ENCODE data around the gene UROS.

Gene UROS

DNA sequence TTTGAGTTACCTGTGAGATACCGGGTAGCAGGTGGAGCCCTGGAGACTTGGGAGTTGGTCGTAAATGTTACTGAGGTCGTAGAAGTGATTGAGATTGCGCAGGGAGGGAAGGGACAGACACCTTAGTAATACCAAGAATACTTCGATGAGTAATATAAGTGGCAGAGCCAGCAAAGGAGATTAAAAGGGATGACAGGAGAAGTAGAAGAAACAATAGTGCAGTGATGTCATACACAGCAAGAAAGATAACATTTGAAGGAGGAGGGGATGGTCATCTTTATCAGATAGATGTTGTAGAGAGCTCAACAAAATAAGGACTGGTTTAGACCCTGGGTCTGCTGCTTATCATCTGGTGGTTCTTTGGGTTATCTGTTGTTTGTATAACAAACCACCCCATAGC is 5.3 kb upstream of the UROS start:
- DNase-seq: no peak

DNA sequence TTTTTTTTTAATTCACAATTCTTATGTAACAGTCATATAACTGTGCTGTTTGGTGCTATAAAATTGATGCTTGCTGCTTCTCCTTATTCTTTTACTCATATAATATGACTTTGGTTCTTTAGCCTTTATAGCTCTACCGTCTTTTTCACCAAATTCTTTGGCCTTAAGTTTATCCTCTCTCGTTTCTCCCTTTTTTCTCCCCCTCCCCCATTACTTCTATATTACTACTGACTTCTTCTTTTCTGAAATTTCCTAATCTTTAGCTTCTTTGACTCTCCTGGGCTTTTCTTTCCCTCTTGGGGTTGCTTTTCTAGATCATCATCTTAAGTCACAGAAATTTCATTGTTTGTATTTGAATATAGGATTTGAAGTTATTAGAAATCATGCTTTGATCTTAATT is 4.1 kb upstream of the UROS start:
- DNase-seq: no peak

DNA sequence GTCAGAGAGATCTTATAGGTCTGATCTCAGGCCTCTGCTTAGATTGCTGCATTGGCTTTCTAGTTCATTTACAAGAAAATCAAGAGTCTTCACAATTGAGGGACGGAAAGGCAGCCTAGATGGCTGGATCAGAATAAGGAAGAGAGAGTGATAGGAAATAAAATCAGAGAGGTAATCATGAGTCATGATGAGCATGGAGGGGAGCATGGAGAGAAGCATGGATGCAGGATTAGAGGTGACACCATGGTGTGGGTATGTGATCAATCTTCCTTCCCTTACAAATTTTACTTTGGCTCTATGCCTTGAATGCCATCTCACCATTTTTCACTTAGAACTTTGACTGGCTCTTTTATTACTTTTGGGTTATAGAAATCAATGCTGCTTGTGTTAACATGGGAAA is 1.7 kb upstream of the UROS start:
- no peak for DNase-seq

DNA sequence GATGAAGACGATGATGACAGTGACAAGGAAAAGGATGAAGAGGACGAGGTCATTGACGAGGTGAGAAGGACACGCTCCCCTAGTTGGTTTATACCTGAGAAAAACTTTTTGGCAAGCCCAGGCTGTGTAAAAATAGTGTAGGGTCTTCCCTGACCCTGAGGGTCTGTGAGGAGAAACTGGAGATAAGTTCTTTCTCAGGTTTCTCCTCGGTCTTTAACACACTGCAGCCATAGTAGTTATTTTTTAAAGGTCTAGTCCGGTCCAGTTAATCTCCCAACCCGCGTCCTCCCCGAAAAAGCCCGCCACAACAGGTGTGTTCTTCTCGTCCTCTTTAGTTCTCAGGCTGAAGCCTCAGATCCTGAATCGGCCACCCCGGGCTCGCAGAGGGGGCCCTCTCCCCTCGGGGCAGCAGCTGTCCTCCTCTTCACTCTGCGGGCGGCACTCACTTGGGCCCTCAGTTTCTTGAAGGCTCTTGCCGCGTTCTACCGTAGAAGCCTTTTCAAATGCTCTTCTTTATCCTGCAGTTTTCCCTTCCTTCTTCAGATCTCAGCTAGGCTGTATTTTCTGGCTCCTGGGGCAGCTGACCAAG is 699 bp upstream of the UROS start:
- no peak for DNase-seq

DNA sequence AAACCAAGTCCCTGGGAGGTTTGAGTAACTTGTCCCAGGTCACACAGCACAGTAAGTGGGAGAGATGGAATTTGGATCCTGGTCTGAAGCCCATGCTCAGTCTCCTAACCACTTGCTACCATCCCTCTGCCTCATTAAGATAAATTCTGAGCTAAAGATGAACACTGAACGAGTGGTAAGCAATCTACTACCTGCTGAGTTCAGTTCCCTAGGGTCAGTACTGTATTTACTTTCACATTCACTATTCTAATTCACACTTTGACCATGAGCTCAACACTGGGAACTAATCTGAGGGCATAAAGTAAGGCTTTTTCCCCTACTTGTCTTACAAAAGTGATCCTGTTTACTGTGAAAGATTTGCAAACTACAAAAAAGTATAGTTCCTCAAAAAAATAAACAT is 2.4 kb downstream of the UROS start:
- DNase-seq: no peak

- no peak for DNase-seq
Observed at GRCh38 chr10:125817337-125817946, 5.6 kb downstream of the UROS start.

DNA sequence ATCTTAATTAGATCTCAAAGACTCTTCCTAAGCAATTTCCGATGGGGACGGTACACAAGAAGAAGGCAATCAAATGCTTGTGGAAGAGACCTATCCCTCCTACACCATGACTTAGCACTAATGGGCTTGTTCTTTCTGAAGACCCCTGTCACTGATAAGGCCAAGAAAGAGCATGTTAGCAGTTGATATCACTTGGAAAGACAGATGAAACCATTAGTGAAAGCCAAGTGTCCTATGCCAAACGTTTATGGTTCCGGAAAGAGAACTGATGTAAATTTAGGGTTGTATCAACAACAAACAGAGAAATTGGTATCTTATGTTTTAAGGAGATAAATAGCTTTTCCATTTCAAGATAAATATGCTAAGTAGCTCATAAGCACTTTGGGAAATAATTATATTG is 6.5 kb downstream of the UROS start:
- no peak for DNase-seq

DNA sequence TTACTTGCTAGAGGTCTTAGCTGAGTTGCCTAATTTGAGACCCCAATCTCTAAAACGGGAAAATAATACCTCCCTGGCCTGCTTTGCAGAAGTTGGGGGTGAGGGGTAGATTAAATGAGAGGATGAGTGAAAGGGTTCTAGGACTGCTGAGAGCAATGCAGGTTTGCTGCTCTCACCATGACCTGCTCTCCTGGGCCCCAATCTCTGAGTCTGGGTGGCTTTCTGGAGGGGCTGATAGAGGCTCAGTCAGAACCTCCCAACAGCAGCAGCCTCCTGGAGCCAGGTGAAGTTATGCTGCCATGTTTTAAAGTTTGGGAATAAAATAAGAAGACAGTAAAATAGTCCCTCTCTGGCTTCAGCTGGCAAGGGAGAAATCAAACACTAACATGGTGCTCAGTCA is 7.3 kb downstream of the UROS start:
- no peak for DNase-seq

DNA sequence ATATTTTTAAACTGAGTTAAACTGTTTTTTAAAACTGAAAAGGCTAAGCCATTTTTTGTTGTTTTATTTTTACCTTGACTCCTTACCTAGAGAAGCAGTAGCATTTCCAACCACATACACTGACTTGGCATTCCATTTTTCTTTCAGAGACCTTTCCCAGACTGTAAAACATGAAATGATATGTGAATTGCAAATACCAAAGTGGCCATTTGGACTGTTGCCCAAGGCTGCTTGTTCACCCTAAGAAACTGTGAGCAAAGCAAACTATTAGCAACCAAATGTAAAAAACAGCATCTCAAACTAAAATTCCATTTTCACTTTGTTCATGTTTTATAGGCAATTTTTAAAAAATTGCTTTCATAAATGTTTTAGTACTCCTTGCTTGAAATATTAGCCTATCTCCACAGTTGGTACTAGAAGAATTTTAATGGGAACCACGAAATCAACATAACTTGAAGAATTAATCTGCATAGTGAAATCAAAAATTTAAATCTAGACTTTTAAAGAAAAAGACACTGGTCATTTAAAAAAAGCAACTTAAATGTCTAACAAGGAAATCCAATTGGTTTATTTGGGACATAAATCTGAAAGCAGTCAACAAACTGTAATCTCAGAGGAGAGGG is 10.8 kb downstream of the UROS start:
- no peak for DNase-seq

GRCh38 chr10:125811251-125811650 is 11.8 kb downstream of the UROS start:
- DNase-seq: no peak

DNA sequence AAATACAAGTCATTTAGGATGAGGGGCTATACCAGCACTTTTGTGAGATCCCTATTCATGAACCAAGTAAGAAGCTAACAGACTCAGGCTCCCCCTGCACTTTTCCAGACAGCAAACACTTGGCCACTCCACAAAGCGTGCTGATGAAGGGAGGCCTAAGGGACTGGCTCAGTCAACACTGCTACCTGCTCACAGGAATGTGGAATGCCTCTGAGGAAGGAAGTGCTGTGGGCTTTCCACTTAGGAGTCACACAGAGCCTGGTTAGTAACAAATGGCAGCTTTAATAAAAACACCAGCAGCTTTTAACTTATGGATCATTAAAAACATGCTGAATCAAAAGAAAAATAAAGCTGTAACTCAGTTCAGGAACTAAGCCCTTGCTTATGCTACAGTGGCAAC is 15.0 kb downstream of the UROS start:
- DNase-seq: no peak

GRCh38 chr10:125802739-125803138 is 20.3 kb downstream of the UROS start:
- DNase-seq: no peak

GRCh38 chr10:125802131-125802530 is 20.9 kb downstream of the UROS start:
- DNase-seq: no peak

DNA sequence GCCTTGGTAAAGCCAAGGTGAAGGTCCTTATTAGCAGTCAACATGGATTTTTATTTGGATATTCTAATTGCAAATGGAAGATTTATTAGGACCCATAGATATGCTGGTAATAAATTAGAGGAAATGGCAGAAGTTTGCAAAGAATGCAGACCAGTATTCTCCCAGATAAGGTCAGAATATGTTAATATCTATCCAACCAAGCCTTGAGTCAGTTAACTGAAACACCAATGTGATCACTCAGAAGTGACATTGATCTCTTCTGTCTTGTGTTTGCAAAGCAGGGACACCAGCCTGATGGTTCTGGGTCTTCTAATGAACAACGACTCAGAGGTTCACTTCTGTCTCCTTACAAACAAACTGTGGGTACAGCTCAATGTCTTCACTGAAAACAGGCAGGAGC is 21.5 kb downstream of the UROS start:
- no peak for DNase-seq

DNA sequence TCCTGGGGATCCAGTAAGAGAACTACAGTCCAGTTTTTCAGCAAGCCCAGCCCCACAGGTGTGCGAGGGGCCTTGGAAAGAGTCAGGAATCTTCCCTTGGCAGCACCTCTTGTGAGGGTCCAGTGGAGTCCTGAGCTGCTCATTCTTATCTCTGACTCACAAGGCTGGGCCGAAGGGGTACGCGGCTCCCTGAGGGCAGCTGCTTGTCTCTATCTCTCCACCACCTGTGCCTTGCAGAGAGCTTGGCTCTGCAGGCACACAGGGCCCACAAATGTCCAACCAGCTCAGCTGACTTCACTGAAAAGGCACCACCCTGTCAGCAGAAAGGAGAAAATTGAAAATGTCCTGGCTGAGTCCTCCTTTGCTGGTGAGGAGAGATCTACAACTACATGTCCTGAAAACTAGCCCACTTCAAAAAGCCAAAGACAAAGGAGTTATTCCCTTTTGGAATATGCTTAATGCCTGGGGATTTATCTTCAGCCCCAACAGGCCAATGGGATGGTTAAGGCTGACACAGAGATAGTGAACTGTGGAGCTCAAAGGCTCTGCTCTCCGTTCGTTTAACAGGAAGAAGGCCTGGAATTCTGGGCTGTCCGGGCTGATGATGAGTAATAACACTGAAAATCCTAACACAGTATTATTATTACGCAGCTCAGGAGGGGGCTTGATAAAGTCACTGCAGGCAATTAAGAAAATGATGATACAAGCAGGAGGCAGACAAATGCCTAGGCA is 23.4 kb downstream of the UROS start:
- DNase-seq: no peak

- DNase-seq: no peak
Observed at GRCh38 chr10:125797994-125798662, 24.9 kb downstream of the UROS start.

GRCh38 chr10:125797424-125797823 is 25.6 kb downstream of the UROS start:
- no peak for DNase-seq

DNA sequence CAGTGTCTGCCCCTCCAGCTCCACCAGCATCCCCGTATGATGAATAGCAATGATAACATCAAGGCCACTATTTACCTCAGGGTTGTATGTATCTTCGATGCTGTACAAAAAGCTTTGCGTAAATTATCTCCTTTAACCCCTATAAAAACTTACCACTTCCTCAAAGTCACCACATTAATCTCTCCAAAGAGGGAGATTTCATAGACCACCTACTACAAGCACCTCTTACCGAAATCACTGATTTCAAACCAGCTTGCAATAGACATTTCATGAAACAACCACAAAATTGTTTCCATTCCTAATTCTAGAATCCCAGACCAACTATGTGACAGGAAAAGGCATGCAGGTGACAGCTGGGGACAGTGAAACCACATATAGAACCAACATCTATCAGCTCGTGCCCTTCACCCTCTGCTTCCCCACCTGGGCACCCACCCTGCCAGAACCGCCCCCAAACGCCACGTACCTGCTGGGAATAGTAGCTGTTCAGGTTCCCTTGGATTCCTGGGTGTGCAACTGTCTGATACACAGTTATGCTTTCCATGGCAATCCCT is 27.3 kb downstream of the UROS start:
- DNase-seq: no peak

GRCh38 chr10:125795128-125795527 is 27.9 kb downstream of the UROS start:
- no peak for DNase-seq

DNA sequence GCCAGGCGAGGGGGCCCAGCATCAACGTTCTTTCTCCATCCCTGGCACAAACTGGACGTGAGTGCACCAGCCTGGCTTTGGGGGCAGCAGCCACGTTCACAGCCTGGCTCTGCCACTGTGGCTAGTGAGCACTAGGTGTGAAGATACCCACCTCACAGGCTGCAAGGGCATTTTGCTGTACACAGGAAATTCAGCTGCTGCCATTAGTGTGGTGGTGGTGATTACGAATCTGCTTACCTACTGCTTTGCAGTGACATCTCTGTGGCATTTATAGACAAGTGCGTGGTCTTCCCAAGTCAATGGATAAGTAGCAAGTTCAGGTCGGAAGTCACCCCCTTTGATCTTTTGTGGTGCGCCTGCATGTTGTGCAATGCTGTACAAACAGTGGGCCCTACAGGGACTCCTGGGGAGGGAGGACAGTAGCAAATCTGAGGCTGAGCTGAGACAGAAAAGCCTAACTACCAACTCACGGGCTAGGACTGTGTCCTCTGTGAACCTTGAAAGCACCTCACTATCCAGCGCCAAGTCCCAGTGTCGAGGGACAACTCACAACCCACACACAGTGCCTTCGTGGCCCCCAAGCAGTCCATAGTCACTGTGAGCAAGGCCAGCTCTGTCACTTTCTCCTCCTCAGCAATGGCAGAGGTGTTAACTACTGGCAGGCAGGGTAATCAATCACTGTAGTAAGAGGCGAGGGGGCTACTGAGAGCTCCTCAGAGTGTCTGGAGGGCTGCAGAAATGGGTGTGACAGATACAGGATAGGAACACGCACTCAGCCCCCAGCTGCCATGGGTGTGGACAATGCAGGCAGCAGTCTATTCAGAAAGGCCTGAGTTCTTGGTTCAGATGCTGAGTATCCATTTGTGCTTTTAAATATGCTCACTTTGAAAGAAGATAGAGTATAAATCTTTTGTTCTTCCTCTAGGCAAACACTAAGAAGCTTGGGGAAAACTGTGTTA is 30.4 kb downstream of the UROS start:
- no peak for DNase-seq

DNA sequence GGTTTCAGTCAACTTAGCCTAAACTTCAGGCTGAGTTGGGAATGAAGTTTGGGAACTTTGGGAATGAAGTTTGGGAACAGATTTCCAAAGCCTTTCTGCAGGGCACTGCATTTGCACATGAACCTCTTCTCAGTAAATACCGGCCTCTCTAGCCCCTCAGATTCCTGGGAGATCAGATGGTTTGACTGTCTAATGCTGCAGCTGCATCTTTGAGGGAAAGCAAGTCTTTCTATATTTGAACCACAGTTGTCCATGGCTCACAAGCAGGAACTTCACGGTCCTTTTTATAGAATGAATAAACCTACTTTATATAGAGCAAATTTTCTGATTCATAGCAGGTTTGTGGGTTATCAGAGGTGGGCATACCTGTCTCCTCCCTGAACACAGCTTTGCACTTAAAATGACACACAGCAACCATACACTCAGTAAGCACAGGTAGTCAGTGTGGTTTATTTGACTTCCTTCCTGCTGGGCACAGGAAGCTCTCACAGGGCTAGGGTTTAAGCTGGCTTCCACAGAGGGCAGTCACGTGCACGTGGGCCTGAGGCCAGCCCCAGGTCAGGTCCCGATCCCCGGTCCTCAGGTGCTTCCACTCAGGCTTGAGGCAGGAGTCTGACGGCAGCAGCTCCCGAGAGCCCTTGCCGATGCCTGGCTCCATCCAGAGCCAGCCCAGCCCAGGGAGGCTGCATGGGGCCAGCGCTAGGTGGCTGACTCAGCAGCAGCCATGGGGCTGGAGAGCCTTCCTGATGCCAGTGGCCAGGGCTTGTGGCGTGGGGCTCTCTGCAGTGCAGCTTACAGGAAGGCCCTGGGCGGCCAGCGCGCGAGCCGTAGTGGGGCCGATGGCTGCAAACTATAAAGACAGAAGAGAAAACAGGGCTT is 34.7 kb downstream of the UROS start:
- DNase-seq: no peak
